ENCODE measurements around the gene MIEN1. TPM values are rescaled to one million over a fixed set of nuclear protein-coding genes. Genes with fewer than 3 reads are reported as not detected.
"Not testable (repeated sequence)": the region's sequence is repeated elsewhere in the genome, so short reads cannot be mapped to it uniquely, and the experiment has no call there.

MIEN1 gene
- total and polyA plus RNA-seq, 2 donors (not counting 1 experiment from before 2014, with no cell fraction given) = 41.1 to 63.2 TPM

DNA sequence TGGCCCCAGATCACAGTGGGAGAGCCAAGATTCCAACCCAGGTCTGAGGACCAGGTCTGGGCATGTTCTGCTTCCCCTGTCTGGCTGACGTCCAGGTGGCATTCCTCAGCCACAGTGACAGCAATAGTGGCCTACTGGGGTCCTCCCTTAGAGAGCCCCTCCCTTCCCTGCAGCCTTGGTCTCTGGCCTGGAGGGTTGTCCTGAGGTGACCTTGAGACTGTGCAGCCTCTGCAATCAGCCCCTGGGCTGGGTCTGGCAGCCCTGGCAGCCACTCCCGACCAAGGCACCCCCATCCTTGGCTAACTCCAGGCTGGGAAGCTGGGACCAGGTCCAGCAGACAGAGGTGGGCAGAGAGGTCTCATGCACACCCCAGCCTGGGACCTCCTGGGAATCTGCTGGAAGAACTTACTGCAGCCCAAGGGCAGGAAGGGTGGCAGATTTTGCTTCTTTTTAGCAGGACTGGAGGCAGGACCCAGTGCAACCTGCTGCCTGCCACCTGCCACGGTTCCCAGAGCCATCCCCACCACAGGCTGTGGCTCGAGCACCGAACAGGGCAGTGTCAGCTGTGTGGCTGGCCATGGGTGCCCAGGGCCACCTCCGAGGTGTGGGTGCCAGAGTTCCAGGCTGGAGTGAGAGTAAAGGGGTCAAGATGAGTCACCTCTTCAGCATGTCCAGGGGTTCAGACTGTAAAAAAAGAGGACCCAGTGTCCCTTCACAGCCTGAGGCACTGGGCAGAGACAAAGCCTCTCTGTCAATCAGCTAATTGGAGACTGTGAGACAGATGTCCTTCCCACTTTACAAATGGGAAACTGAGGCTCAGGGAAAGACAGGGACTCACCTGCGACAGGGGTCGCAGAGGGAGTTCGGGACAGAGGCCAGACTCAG is 20.0 kb upstream of the MIEN1 start:
- no peak overlapping the region for H3K9ac ChIP-seq (ENCODE audit: low read length)
- no peak overlapping the region for H3K4me3 ChIP-seq (ENCODE audit: control extremely low read depth in 1 of 5, extremely low read depth in 1 of 5, insufficient read depth in 1 of 5, low read depth in 2 of 5, low read length in 4 of 5)
- ATAC-seq (ENCODE audit: low read depth) = no peak
- H3K27ac Mint-ChIP-seq = no peak overlapping the region
- POLR2A ChIA-PET = interaction anchor here (0.6 kb wide), 1 partner anchor 69 kb away, joined by 5 read pairs; no protein-coding TSS in a partner anchor
- H3K27ac ChIP-seq (ENCODE audit: low read length in 2 of 2) = no peak overlapping the region
- peaks cover 0 to 6% (median 0%) of the 10 kb centered on the region in 3 donors for H3K9me3 ChIP-seq (ENCODE audit: control extremely low read depth in 1 of 3, control insufficient read depth in 2 of 3, insufficient read depth in 1 of 3, low read length in 2 of 3)
- H2AFZ ChIP-seq (ENCODE audit: insufficient read depth, low read depth, low read length, poor library complexity, severe bottlenecking) = no peak overlapping the region
- H3K79me2 ChIP-seq (ENCODE audit: control insufficient read depth, insufficient read depth, low read length) = no peaks in the 10 kb centered on the region
- CTCF ChIA-PET = interaction anchor here (0.8 to 3.7 kb wide), 4 partner anchors 18 to 128 kb away, joined by 3 to 18 read pairs (median 4); no protein-coding TSS in a partner anchor
- no peaks in the 10 kb centered on the region for H3K9me3 Mint-ChIP-seq (ENCODE audit: insufficient read depth)
- peaks cover 18 to 20% of the 10 kb centered on the region in 2 donors for H3K4me1 ChIP-seq (ENCODE audit: control insufficient read depth in 2 of 2, insufficient read depth in 2 of 2, low read length in 2 of 2)
- no peaks in the 10 kb centered on the region for H3K27me3 Mint-ChIP-seq
- no peak for DNase-seq
- peaks cover 23% of the 10 kb centered on the region for H3K4me1 Mint-ChIP-seq
- intact Hi-C loops (cut with micrococcal nuclease) = loop anchor here (5.0 to 10.0 kb wide), 3 partner anchors 73 to 174 kb away; partner anchors contain the start of genes LRRC3C, ORMDL3 and STARD3
- WGBS (ENCODE audit: insufficient coverage) = 92% methylated on average over 8 of the region's 9 CpGs
- no peak overlapping the region for H3K4me2 ChIP-seq (replicated peaks; ENCODE audit: low read depth, low read length, poor library complexity, severe bottlenecking)
- no peaks in the 10 kb centered on the region for H3K36me3 ChIP-seq (replicated peaks in 1 of 2; ENCODE audit: control extremely low read depth in 1 of 2, control insufficient read depth in 1 of 2, extremely low read depth in 1 of 2, insufficient read depth in 2 of 2, low read length in 1 of 2)
- H3K27me3 ChIP-seq (replicated peaks in 1 of 4; ENCODE audit: control extremely low read depth in 1 of 4, control insufficient read depth in 3 of 4, insufficient read depth in 4 of 4, low read length in 3 of 4) = no peaks in the 10 kb centered on the region
- no peak overlapping the region for H3K4me3 Mint-ChIP-seq
- H4K20me1 ChIP-seq (ENCODE audit: control insufficient read depth, insufficient read depth, low read length, poor library complexity, severe bottlenecking) = no peaks in the 10 kb centered on the region
- TF ChIP-seq EZH2 (IDR thresholded peaks at IDR 0.05; ENCODE audit: borderline replicate concordance, insufficient read depth, low read depth, low read length, poor library complexity, severe bottlenecking) = no peak
- TF ChIP-seq, protein P1, sequence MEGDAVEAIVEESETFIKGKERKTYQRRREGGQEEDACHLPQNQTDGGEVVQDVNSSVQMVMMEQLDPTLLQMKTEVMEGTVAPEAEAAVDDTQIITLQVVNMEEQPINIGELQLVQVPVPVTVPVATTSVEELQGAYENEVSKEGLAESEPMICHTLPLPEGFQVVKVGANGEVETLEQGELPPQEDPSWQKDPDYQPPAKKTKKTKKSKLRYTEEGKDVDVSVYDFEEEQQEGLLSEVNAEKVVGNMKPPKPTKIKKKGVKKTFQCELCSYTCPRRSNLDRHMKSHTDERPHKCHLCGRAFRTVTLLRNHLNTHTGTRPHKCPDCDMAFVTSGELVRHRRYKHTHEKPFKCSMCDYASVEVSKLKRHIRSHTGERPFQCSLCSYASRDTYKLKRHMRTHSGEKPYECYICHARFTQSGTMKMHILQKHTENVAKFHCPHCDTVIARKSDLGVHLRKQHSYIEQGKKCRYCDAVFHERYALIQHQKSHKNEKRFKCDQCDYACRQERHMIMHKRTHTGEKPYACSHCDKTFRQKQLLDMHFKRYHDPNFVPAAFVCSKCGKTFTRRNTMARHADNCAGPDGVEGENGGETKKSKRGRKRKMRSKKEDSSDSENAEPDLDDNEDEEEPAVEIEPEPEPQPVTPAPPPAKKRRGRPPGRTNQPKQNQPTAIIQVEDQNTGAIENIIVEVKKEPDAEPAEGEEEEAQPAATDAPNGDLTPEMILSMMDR (IDR thresholded peaks at IDR 0.05) = no peak

DNA sequence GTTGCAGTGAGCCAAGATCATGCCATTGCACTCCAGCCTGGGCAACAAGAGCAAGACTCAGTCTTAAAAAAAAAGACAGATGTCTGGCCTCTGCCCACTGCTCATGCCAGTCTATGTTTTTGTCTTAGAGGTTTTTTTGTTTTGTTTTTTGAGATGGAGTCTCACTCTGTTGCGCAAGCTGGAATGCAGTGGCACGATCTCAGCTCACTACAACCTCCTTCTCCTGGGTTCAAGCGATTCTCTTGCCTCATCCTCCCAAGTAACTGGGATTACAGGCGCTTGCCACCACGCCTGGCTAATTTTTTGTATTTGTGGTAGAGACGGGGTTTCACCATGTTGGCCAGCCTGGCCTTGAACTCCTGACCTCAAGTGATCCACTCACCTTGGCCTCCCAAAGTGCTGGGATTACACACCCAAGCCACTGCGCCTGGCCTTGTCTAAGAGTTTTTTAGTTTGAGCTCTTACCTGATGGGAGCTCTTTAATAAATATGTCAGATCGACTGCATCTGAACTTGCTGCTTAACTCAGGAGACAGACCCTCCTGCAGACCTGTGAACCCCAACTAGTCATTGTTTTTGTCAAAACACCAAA is 18.2 kb upstream of the MIEN1 start:
- POLR2A ChIA-PET; H3K9ac ChIP-seq (ENCODE audit: low read length); H3K4me3 Mint-ChIP-seq; H2AFZ ChIP-seq (ENCODE audit: insufficient read depth, low read depth, low read length, poor library complexity, severe bottlenecking); H3K9me3 ChIP-seq (ENCODE audit: control extremely low read depth in 1 of 3, control insufficient read depth in 2 of 3, insufficient read depth in 1 of 3, low read length in 2 of 3); H3K4me1 ChIP-seq (ENCODE audit: control insufficient read depth in 2 of 2, insufficient read depth in 2 of 2, low read length in 2 of 2); H3K27me3 Mint-ChIP-seq; H3K4me3 ChIP-seq (ENCODE audit: control extremely low read depth in 1 of 5, extremely low read depth in 1 of 5, insufficient read depth in 1 of 5, low read depth in 2 of 5, low read length in 4 of 5); H3K27me3 ChIP-seq (replicated peaks in 1 of 4; ENCODE audit: control extremely low read depth in 1 of 4, control insufficient read depth in 3 of 4, insufficient read depth in 4 of 4, low read length in 3 of 4); ATAC-seq (ENCODE audit: low read depth); H3K4me2 ChIP-seq (replicated peaks; ENCODE audit: low read depth, low read length, poor library complexity, severe bottlenecking); DNase-seq; intact Hi-C loops (cut with micrococcal nuclease); H3K27ac Mint-ChIP-seq; H3K36me3 ChIP-seq (replicated peaks in 1 of 2; ENCODE audit: control extremely low read depth in 1 of 2, control insufficient read depth in 1 of 2, extremely low read depth in 1 of 2, insufficient read depth in 2 of 2, low read length in 1 of 2); H3K79me2 ChIP-seq (ENCODE audit: control insufficient read depth, insufficient read depth, low read length); H3K9me3 Mint-ChIP-seq (ENCODE audit: insufficient read depth); H4K20me1 ChIP-seq (ENCODE audit: control insufficient read depth, insufficient read depth, low read length, poor library complexity, severe bottlenecking); H3K27ac ChIP-seq (ENCODE audit: low read length in 2 of 2): not testable (repeated sequence)
- H3K4me1 Mint-ChIP-seq = peaks cover 17% of the 10 kb centered on the region
- CTCF ChIA-PET = interaction anchor here (0.9 to 3.7 kb wide), 5 partner anchors 18 to 202 kb away, joined by 3 to 18 read pairs (median 3); partner anchors contain the start of gene MIEN1
- 100% methylated on average over 2 of the region's 8 CpGs for WGBS (ENCODE audit: insufficient coverage)
